ENCODE data around the gene TBX18.

TBX18 gene

DNA sequence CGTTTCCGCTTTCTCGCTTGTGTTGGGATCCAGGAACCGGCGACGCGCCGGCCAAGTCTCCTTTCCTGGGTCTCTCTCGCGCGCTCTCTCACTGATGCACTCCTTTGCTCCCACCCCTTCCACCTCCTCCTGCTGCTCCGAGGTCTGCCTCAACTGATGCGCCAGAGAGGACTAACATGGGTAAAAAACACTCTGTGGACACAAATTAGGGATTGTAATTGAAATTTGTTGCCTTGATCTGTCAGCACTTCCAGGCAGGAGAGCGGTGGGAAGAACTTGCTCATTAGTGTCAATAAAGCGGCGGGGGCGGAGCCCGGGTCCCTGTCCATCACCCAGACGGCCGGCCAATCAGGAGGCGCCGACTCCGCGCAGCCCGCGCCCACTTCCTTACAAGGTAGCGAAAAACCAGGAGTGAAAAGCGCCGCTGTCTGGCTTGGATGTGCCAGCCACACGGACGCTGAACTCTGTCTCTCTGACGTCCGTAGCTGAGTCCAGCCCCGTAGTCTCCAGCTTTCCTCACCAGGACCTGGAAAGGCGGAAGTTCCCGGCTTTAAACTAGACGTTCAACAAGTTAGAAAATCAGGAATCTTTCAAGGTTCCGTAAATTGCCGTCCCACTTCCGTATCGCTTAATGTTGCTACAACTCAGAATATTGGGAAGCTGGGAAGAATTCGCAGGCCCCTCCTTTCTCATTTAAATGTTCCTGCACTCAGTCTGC lies at the start of gene TBX18:
TBX18 (minus strand) TSS at position 267 of the 718 bp plus-strand sequence. CDS start 417 bp downstream, outside the sequence.
- DNase-seq, result peak; percentile 39

DNA sequence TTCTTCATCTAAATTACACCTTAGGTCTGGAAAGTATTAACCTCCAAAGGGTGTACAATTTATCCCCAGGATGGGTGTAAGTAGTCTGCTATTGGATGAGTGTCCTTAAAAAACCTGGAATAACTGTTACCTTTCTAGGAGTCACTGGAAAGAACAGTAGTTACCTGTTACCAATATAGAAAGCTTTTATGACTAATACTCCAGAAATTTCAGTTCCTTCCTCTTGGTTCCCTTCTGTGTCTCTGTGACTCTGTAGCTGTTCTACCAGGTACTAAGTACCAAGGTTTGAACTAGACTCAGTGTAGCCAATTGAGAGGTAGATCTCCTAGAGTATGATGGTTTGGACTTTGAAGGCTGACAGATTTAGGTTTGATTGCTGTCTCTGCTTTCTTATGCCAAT lies 47.0 kb upstream of the TBX18 start:
- DNase-seq, result no peak

DNA sequence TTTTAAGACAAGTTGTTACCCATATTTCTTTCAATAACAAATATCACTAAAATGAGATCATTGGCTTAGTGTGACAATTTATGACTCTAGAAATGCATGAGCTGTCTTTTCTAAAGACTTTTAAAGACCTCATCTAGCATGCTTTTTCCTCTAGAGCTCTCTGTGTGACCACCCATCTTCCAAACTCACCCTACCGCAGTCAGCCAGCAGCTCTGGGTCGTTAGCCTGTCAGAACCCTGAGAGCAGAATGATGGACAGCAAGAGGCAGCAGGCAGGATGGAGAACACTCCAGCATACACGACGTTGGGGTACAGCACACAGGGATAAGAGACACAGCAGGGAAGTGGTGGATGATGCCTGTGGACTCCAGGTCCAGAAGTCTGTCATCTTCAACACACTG lies 45.1 kb upstream of the TBX18 start:
- DNase-seq, result no peak

DNA sequence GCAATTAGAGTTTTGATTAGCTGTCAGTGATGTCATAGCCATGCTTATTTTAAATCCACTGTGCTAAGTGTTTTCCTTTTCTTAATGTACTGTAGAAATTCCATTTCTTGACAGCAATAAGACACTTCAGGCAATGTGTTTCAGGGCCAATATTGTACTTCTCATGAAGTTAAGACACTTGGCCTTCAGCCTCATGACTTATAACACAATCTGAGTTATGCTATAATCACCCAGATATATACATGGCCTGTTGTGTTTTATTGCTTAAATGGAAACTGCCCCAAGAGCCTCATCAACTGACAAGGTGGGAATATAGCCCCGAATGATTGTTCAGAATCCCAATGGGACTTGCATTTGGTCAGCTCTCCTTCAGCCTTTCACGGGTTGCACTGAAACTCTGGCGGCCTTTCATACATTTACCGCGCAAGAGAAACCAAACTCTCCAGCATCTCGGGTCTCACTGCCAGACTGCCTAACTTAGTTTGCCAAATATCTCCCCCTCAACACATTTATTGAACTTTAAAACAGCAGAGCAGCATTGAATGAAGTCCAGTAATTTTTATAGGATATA lies 44.2 kb upstream of the TBX18 start:
- DNase-seq, result no peak

DNA sequence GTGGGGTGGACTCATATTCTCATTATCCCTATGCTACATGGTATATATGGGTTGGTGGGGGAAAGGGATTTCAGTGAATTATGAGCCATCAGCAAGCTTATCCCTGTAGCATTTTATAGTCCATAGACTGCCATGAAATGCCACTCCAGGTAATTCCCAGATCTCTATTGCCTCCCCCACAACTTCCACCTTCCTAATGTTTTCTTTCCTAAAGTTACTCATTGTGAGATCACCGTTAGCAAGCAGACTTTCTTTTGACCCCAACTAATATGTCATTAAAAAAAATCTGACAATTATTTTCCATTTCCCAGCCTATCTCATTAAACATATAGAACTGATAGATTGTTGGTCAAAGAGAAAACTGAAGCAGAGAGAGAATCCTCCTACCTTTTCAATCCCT lies 40.7 kb upstream of the TBX18 start:
- DNase-seq, result no peak

- DNase-seq, result no peak
Observed at GRCh38 chr6:84804720-84805119, 40.3 kb upstream of the TBX18 start.

GRCh38 chr6:84801250-84801649 lies 36.9 kb upstream of the TBX18 start:
- no peak for DNase-seq

DNA sequence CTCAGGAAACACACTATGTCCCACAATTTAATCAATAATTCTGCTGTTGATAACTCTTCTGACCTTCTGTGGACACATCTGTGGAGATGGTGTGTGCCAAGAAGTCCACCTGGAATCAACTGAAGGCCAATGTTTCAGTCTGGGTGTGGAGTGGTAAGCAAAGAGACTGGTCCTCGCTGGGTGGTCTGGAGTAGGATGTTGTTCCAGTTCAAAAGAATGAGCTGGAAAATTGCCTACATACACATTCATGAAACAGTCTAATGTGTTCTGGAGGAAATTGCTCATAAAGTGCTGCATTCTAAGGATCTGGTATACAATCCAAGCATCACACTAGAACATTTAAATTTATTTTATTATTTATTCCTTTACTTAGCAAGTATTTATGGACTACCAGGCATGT lies 33.9 kb upstream of the TBX18 start:
- DNase-seq, result no peak

GRCh38 chr6:84796343-84796742 lies 31.9 kb upstream of the TBX18 start:
- DNase-seq, result no peak

- no peak for DNase-seq
Observed at GRCh38 chr6:84791927-84792326, 27.5 kb upstream of the TBX18 start.

- no peak for DNase-seq
Observed at GRCh38 chr6:84791233-84791632, 26.8 kb upstream of the TBX18 start.

DNA sequence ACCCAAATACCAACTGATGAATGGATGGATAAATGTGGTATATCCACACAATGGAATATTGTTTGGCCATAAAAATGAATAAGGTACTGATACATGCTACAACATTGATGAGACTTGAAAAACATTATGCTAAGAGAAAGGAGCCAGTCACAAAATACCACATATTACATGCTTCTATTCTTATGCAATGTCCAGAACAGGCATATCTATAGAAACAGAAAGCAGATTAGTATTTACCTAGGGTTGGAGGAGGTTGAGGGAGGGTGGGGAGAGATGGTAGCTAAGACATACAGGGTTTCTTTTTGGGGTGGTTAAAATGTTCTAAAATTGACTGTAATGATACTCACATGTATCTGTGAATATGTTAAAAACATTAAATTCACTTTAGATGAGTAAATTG lies 24.8 kb upstream of the TBX18 start:
- no peak for DNase-seq

- no peak for DNase-seq
Observed at GRCh38 chr6:84788689-84789088, 24.3 kb upstream of the TBX18 start.

DNA sequence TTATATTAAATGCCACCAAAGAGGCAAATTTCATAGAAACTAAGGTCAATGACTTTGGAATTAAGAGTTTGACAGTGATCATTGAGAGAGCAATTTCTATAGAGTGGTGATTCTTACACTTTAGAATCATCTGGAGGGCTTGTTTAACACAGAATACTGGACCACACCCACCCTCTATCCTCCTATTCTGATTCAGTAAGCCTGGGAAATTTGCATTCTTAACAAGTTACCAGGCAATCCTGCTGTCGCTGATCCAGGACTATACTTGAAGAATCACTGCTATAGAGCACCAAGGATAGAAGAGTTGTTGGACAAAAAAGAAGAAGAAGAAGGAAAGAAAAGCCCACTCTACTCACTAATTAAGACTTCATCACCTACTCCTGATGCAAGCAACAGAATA lies 21.3 kb upstream of the TBX18 start:
- DNase-seq, result no peak

DNA sequence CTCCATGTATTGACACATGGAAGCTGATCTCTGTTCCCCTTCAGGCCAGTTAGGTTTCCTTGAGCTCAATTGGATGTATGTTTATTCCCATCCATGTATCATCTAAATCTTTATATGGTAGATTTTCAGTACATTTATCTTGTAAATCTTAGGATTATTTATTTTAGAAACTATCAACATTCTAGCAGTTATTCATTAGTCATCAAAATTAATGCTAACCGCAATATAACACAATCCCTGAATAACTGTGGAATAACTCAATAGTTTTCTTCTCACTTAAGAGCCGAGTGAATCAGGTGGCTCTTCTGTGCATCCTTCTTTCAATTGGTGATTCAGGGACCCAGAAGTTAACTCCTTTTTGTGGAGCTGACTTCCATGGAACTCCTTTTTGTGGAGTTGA lies 15.5 kb upstream of the TBX18 start:
- DNase-seq, result no peak

DNA sequence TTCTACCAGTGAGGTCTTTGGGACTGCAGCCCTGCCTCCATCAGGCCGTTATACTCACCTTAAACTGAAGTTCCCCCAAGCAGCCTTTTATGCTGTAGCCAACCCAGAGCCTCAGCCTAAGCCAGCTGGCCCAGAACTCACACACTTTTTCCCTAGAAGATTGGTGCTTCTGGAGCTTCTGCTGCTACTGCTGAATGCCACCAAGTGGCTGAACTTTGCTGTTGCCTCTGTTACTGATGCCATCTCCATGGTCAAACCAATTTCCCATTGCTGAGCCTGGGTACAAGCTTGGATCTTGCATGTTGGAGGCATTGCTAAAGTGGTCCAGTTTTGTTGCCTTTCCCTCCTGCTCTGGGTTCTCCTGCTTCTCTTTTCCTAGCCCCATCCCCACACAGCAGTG lies 15.0 kb upstream of the TBX18 start:
- DNase-seq, result no peak

GRCh38 chr6:84777888-84778287 lies 13.5 kb upstream of the TBX18 start:
- DNase-seq, result no peak

- no peak for DNase-seq
Observed at GRCh38 chr6:84776392-84776791, 12.0 kb upstream of the TBX18 start.

- DNase-seq, result no peak
Observed at GRCh38 chr6:84775751-84776150, 11.4 kb upstream of the TBX18 start.

DNA sequence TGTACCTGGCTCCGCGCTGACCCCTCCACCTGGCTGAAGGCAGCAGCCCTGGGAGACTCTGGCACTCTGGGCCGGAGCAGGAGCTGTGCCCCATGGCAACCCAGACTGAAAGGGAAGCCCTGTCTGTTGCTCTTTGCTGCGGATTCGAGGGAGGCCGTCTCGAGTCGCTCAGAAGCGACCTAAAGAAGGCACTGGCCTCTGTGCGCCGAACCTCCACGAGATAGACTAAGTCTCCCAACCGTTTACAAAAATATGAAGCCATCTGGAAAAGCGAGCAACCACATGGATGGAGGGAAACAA lies 10.5 kb upstream of the TBX18 start:
- DNase-seq, result no peak

- peak; percentile 52 for DNase-seq
Observed at GRCh38 chr6:84774157-84774984, 10.0 kb upstream of the TBX18 start.

GRCh38 chr6:84773431-84774156 lies 9.2 kb upstream of the TBX18 start:
- DNase-seq, result no peak

DNA sequence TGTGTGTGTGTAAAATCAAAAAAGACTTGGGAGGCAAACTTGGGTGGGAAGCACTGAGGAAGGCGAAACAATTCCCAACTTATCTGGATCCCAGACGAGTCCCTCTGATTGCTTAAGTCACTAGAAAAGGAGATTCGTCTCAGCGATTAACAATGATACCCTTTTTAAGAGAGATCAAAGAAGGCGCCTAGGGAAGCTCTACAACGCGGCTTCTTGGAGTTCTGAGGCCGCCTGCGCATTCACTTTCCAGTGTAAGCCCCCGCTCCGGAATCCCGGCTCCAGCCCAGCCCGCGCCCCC lies 8.7 kb upstream of the TBX18 start:
- DNase-seq, result no peak

All from activated CD4-positive, alpha-beta T cell treated with anti-CD3 and anti-CD28 coated beads, Interleukin-10, Interleukin-2, amounts not matched to agents 100 ng/mL and 50 ng/mL, durations not matched to agents 16 hours and 8 hours (primary cell).